HCT116 (cell line): ENCODE data around the gene COX7A2L.

Experiments
- ATF3 ChIP-seq: IDR thresholded peaks from 2 replicates; pipeline ENCODE4 v1.6.1; 2012
- CBX3 ChIP-seq: IDR thresholded peaks from 2 replicates; pipeline ENCODE4 v1.6.1; 2012; ENCODE audit warnings: low read depth
- CEBPB ChIP-seq: IDR thresholded peaks from 2 replicates; pipeline ENCODE4 v1.6.1; 2012; ENCODE audit warnings: low read depth
- CTCF ChIP-seq, 3 experiments: fragments of 200-600 bp in 1 of 3; sonication (generic) in 1 of 3; IDR thresholded peaks in 2 of 3; conservative IDR thresholded peaks in 1 of 3; 2 replicates each; pipeline ENCODE4 v1.5.1; 2012 to 2017; ENCODE audit warnings: low read depth in 2 of 3, low read length in 2 of 3, antibody characterized with exemption in 1 of 3, borderline replicate concordance in 1 of 3, control low read depth in 1 of 3, mild to moderate bottlenecking in 1 of 3, mixed read lengths in 1 of 3, mixed run types in 1 of 3, moderate library complexity in 1 of 3; ENCODE audit not compliant: insufficient read depth in 1 of 3
- EZH2 ChIP-seq: fragments of 200-600 bp; sonication (generic); IDR thresholded peaks from 2 replicates; pipeline ENCODE4 v1.6.1; 2017; ENCODE audit warnings: antibody characterized with exemption, mixed run types
- JUND ChIP-seq: IDR thresholded peaks from 2 replicates; pipeline ENCODE4 v1.6.1; 2012
- POLR2A ChIP-seq: IDR thresholded peaks from 2 replicates; pipeline ENCODE4 v1.7.0; 2011; ENCODE audit warnings: borderline replicate concordance; ENCODE audit not compliant: insufficient read depth, insufficient read length; ENCODE audit errors: extremely low read depth
- POLR2AphosphoS5 ChIP-seq: IDR thresholded peaks from 2 replicates; pipeline ENCODE4 v1.6.1; 2011; ENCODE audit warnings: mild to moderate bottlenecking, low read depth, low read length, moderate library complexity
- REST ChIP-seq: IDR thresholded peaks from 2 replicates; pipeline ENCODE4 v1.6.1; 2012; ENCODE audit warnings: low read depth
- SRF ChIP-seq: IDR thresholded peaks from 2 replicates; pipeline ENCODE4 v1.6.1; 2012; ENCODE audit warnings: low read depth
- TCF7L2 ChIP-seq: IDR thresholded peaks from 2 replicates; pipeline ENCODE4 v1.7.0; 2011; ENCODE audit warnings: borderline replicate concordance, inconsistent platforms; ENCODE audit not compliant: insufficient read depth, insufficient read length; ENCODE audit errors: extremely low read depth
- ZNF274 ChIP-seq: fragments of 200-500 bp; sonication (Bioruptor generic); IDR thresholded peaks from 2 replicates; pipeline ENCODE4 v1.6.1; 2014; ENCODE audit warnings: mild to moderate bottlenecking, low read depth, low read length, inconsistent platforms
- TF ChIP-seq, protein P1 (sequence below): IDR thresholded peaks from 2 replicates; pipeline ENCODE4 v1.6.1; 2012

GRCh38 chr2:42335514-42336104 is 25.4 kb downstream of the COX7A2L start:
- no peak for TF ChIP-seq TCF7L2
- TF ChIP-seq CTCF (IDR thresholded peaks at IDR 0.05 in 2 of 3, conservative IDR thresholded peaks at IDR 0.05 in 1 of 3; ENCODE audit: borderline replicate concordance in 1 of 3, insufficient read depth in 1 of 3, low read depth in 2 of 3, low read length in 2 of 3) = no peak
- no peak for TF ChIP-seq POLR2A
- TF ChIP-seq REST = no peak
- no peak for TF ChIP-seq ZNF274
- TF ChIP-seq POLR2AphosphoS5 = no peak
- no peak for TF ChIP-seq CBX3
- TF ChIP-seq SRF = no peak
- TF ChIP-seq ATF3 = no peak
- no peak for TF ChIP-seq JUND
- TF ChIP-seq, protein P1, sequence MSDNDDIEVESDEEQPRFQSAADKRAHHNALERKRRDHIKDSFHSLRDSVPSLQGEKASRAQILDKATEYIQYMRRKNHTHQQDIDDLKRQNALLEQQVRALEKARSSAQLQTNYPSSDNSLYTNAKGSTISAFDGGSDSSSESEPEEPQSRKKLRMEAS = no peak
- TF ChIP-seq EZH2 = no peak
- TF ChIP-seq CEBPB = no peak
